GM12878 (cell line): ENCODE results near the gene PROZ. TPM values are rescaled to one million over a fixed set of nuclear protein-coding genes. Genes with fewer than 3 reads are reported as not detected.

Experiments used
- ATAC-seq: fragments of 200-7000 bp; cut with Tn5 transposase; 3 replicates; pipeline ENCODE4 v1.9.1; 2020; ENCODE audit warnings: mild to moderate bottlenecking, moderate library complexity
- BruUV-seq: library from RNA; stranded (reverse); fragments of 400-500 nt; replicated peaks from 2 replicates; lab custom pipeline; 2021; lab: Mats Ljungman, UMichigan
- CTCF ChIA-PET: fragments of 300-600 bp; sonication (Branson Sonifier 250); formaldehyde crosslinking; extraction: SDS; loops from one replicate; lab custom pipeline; 2021; ENCODE audit warnings: inconsistent platforms; lab: Yijun Ruan, JAX
- POLR2A ChIA-PET: fragments of 350-600 bp; formaldehyde crosslinking; extraction: SDS; loops from one replicate; lab custom pipeline; 2021; ENCODE audit warnings: inconsistent platforms; lab: Charles Lee
- RAD21 ChIA-PET: fragments of 300-600 bp; sonication (Branson Sonifier 250); formaldehyde crosslinking; loops from one replicate; lab custom pipeline; 2023; ENCODE audit warnings: antibody characterized with exemption; ENCODE audit not compliant: unreplicated experiment; lab: Charles Lee
- SMC1A ChIA-PET: fragments of 300-600 bp; sonication (Branson Sonifier 250); formaldehyde crosslinking; loops from one replicate; lab custom pipeline; 2023; ENCODE audit not compliant: unreplicated experiment, uncharacterized antibody; lab: Charles Lee
- DNase-seq: peaks from one replicate; pipeline ENCODE4 v3.0.0-alpha.2; 2011; ENCODE audit warnings: low read depth, low spot score
- FAIRE-seq: peaks from 3 replicates; lab custom pipeline; 2011; peaks lifted over from hg19 to GRCh38; lab: Jason Lieb, UNC
- H2AFZ ChIP-seq: 2 replicates; pipeline ENCODE4 v1.6.0; 2011; ENCODE audit warnings: low read depth, low read length, control low read depth; ENCODE audit not compliant: control insufficient read depth
- H3K27ac ChIP-seq: 2 replicates; pipeline ENCODE4 v1.5.1; 2011; ENCODE audit warnings: control low read depth; ENCODE audit not compliant: control insufficient read depth, insufficient read depth
- H3K27me3 ChIP-seq, 2 experiments: replicated peaks in 1 of 2; 2 replicates each; pipeline versions ENCODE4 v1.6.0 to v1.6.1; 2011; ENCODE audit warnings: low read length in 1 of 2; ENCODE audit not compliant: control insufficient read depth in 2 of 2, insufficient read depth in 2 of 2
- H3K36me3 ChIP-seq, 2 experiments: 2 replicates each; pipeline ENCODE4 v1.5.1; 2011; ENCODE audit warnings: low read length in 1 of 2; ENCODE audit not compliant: control insufficient read depth in 2 of 2, insufficient read depth in 2 of 2
- H3K4me1 ChIP-seq: 2 replicates; pipeline ENCODE4 v1.6.1; 2011; ENCODE audit warnings: mild to moderate bottlenecking, low read length, moderate library complexity, mixed read lengths; ENCODE audit not compliant: control insufficient read depth, insufficient read depth
- H3K4me2 ChIP-seq: 2 replicates; pipeline ENCODE4 v1.6.0; 2011; ENCODE audit warnings: control low read depth; ENCODE audit not compliant: control insufficient read depth, insufficient read depth
- H3K4me3 ChIP-seq: fragments of 200-600 bp; sonication (generic); 2 replicates; pipeline ENCODE4 v1.5.1; 2016
- H3K79me2 ChIP-seq: 2 replicates; pipeline ENCODE4 v1.6.0; 2011; ENCODE audit warnings: low read length; ENCODE audit not compliant: control insufficient read depth, insufficient read depth
- H3K9ac ChIP-seq: 2 replicates; pipeline ENCODE4 v1.8.0; 2011; ENCODE audit warnings: low read length, control low read depth, mixed read lengths; ENCODE audit not compliant: control insufficient read depth, insufficient read depth
- H3K9me3 ChIP-seq: replicated peaks from 3 replicates; pipeline ENCODE4 v1.5.1; 2011; ENCODE audit warnings: mild to moderate bottlenecking, low read length; ENCODE audit not compliant: control insufficient read depth, insufficient read depth
- H4K20me1 ChIP-seq: 2 replicates; pipeline ENCODE4 v1.6.0; 2011; ENCODE audit not compliant: control insufficient read depth, insufficient read depth
- ATF3 ChIP-seq: IDR thresholded peaks from 2 replicates; pipeline ENCODE4 v1.6.1; 2011; ENCODE audit warnings: low read depth, mild to moderate bottlenecking, low read length, moderate library complexity, borderline replicate concordance; ENCODE audit errors: extremely low read depth
- BHLHE40 ChIP-seq, 2 experiments: fragments of 450-650 bp in 1 of 2; IDR thresholded peaks; 2 replicates each; pipeline ENCODE4 v1.6.1; 2011 to 2017; ENCODE audit warnings: low read depth in 2 of 2, borderline replicate concordance in 1 of 2, improper control_type of control experiment in 1 of 2, low read length in 1 of 2, mild to moderate bottlenecking in 1 of 2
- ELK1 ChIP-seq: IDR thresholded peaks from 2 replicates; pipeline ENCODE4 v1.6.1; 2012; ENCODE audit warnings: low read depth, low read length, improper control_type of control experiment
- FOS ChIP-seq: IDR thresholded peaks from 3 replicates; pipeline ENCODE4 v1.6.1; 2011; ENCODE audit warnings: borderline replicate concordance; ENCODE audit not compliant: insufficient read length; ENCODE audit errors: extremely low read depth
- IRF4 ChIP-seq: IDR thresholded peaks from 2 replicates; pipeline ENCODE4 v1.6.1; 2011; ENCODE audit warnings: low read depth, low read length
- LARP7 ChIP-seq: fragments of 450-650 bp; IDR thresholded peaks from 2 replicates; pipeline ENCODE4 v1.6.1; 2017; ENCODE audit warnings: mild to moderate bottlenecking
- MYC ChIP-seq: IDR thresholded peaks from 2 replicates; pipeline ENCODE4 v1.6.1; 2011; ENCODE audit warnings: mild to moderate bottlenecking, low read length, moderate library complexity, inconsistent platforms; ENCODE audit not compliant: insufficient read depth, insufficient replicate concordance, insufficient read length, severe bottlenecking
- POU2F2 ChIP-seq: IDR thresholded peaks from 3 replicates; pipeline ENCODE4 v1.6.1; 2011; ENCODE audit warnings: low read depth, mild to moderate bottlenecking, low read length, borderline replicate concordance
- TARDBP ChIP-seq: IDR thresholded peaks from 2 replicates; pipeline ENCODE4 v1.6.1; 2016; ENCODE audit warnings: borderline replicate concordance
- TCF12 ChIP-seq: IDR thresholded peaks from 2 replicates; pipeline ENCODE4 v1.6.1; 2011; ENCODE audit warnings: low read depth, mild to moderate bottlenecking, low read length
- ZBTB40 ChIP-seq: fragments of 450-650 bp; IDR thresholded peaks from 2 replicates; pipeline ENCODE4 v1.6.1; 2016; ENCODE audit warnings: mild to moderate bottlenecking, moderate library complexity, borderline replicate concordance
- ZNF687 ChIP-seq: fragments of 450-650 bp; IDR thresholded peaks from 2 replicates; pipeline ENCODE4 v1.6.1; 2017; ENCODE audit warnings: mild to moderate bottlenecking, moderate library complexity
- WGBS: methylation state at CpG from one replicate; pipeline ENCODE4 v1.1.6; 2016; ENCODE audit warnings: low lambda C conversion rate; ENCODE audit not compliant: insufficient replicate concordance, insufficient coverage; ENCODE audit errors: missing lambda C conversion rate; 5-methylcytosine and 5-hydroxymethylcytosine counted together
- in situ Hi-C: fragments of 300-500 bp; cut with MboI; formaldehyde crosslinking; loops from 9 replicates; pipeline ENCODE4 v1.14.3; 2018; ENCODE audit warnings: mixed read lengths
- intact Hi-C: fragments of 100-400 bp; cut with micrococcal nuclease; formaldehyde crosslinking; loops from one replicate; pipeline ENCODE4 v1.14.2; 2022; ENCODE audit not compliant: unreplicated experiment
- polyA plus RNA-seq, 11 experiments: library from polyadenylated mRNA; depleted of rRNA in 4 of 11; unstranded in 6 of 11; stranded (reverse) in 5 of 11; fragments of >200 nt; fragmentation: Nextera tagmentation in 4 of 11; fragmentation: Illumina TruSeq in 1 of 11; extraction: Ambion mirVana in 4 of 11; extraction: Trizol in 1 of 11; gene quantifications; 1 replicate in 1 of 11; 2 replicates in 10 of 11; pipeline versions ENCODE4 v1.2.1 to v1.2.3, GENCODE V29; 2011 to 2016; ENCODE audit warnings: inconsistent platforms in 2 of 11, missing spikeins in 2 of 11, low read depth in 1 of 11
- total RNA-seq, 4 experiments: library from RNA; depleted of rRNA in 3 of 4; stranded (reverse); fragments of >200 nt in 3 of 4; fragmentation: Illumina TruSeq in 1 of 4; extraction: Trizol in 1 of 4; gene quantifications; 2 replicates each; pipeline versions ENCODE4 v1.2.1 to v1.2.3, GENCODE V29; 2013 to 2021

PROZ gene
- total and polyA plus RNA-seq, 10 of the 15 experiments (the other 5 are each of a cell fraction or from before 2014, with no cell fraction given), result 0.07 to 0.24 (median 0.21) TPM; not detected in 7

GRCh38 chr13:113209759-113210421 is 51.4 kb downstream of the PROZ start:
- ChIA-PET POLR2A (interaction anchor here (1.9 kb wide), 1 partner anchor 88 kb away, joined by 5 read pairs; the partner anchor contains the start of gene LAMP1), RAD21 (no interaction called here), SMC1A (no interaction called here), CTCF (no interaction called here)
- Histone ChIP-seq H2AFZ (peak overlapping the region; percentile 31), H3K9ac (peak overlapping the region; percentile 71), H3K36me3 (no peaks in the 10 kb centered on the region; a peak in 1 of 4 replicates), H3K4me1 (peaks cover 11% of the 10 kb centered on the region), H3K27ac (peak overlapping the region; percentile 80), H3K4me3 (peak overlapping the region; percentile 75), H3K27me3 (no peaks in the 10 kb centered on the region), H3K79me2 (peaks cover 84% of the 10 kb centered on the region), H3K4me2 (peak overlapping the region; percentile 56), H3K9me3 (no peaks in the 10 kb centered on the region), H4K20me1 (peaks cover 7% of the 10 kb centered on the region; the same call in 1 of the 2 replicates)
- intact Hi-C loops, result loop anchor here (5.0 to 10.0 kb wide), 3 partner anchors 58 to 372 kb away; partner anchors contain the start of gene TFDP1
- BruUV-seq, result no TSS peak
- in situ Hi-C loops, result no loop called here
- ATAC-seq (peak; percentile 51), DNase-seq (no peak), FAIRE-seq (no peak)
- WGBS, result under 1% methylated on average over 38 of the region's 67 CpGs
- TF ChIP-seq LARP7 (peak; percentile 86; the same call in 1 of the 2 replicates), ZNF687 (peak; percentile 90), MYC (peak; percentile 87), POU2F2 (no peak), IRF4 (no peak), ELK1 (no peak), FOS (no peak), TCF12 (peak; percentile 31; the same call in 1 of the 2 replicates), TARDBP (no peak), ATF3 (0 out of 2 replicates have a peak, but pooled peaks have one; percentile 9), ZBTB40 (no peak), BHLHE40 (IDR thresholded peaks at IDR 0.05; ENCODE audit: borderline replicate concordance in 1 of 2, low read depth in 2 of 2, low read length in 1 of 2) (peak; percentile 71 to 90; a peak in 3 of 4 replicates)
